Mesothelial cell of epicardium (in vitro differentiated cells): ENCODE measurements around the gene NT5E. TPM values are rescaled to one million over a fixed set of nuclear protein-coding genes. Genes with fewer than 3 reads are reported as not detected.

ENCODE experiments used
- DNase-seq, 2 experiments: peaks; one replicate each; pipeline ENCODE4 v3.0.0; 2021; ENCODE audit warnings: low spot score in 2 of 2; ENCODE audit not compliant: unreplicated experiment in 2 of 2
- H3K27ac Mint-ChIP-seq: 2 replicates; pipeline ENCODE4 v1.8.0; 2021; ENCODE audit warnings: mixed read lengths
- H3K27me3 Mint-ChIP-seq: 2 replicates; pipeline ENCODE4 v1.8.0; 2021; ENCODE audit warnings: low read depth, mixed read lengths
- H3K36me3 Mint-ChIP-seq: 2 replicates; pipeline ENCODE4 v1.8.0; 2021; ENCODE audit warnings: mixed read lengths
- H3K4me1 Mint-ChIP-seq: 2 replicates; pipeline ENCODE4 v1.8.0; 2021; ENCODE audit warnings: mixed read lengths
- H3K4me3 Mint-ChIP-seq: 2 replicates; pipeline ENCODE4 v1.8.0; 2021; ENCODE audit warnings: mild to moderate bottlenecking, moderate library complexity, mixed read lengths
- H3K9me3 Mint-ChIP-seq: 2 replicates; pipeline ENCODE4 v1.8.0; 2021; ENCODE audit warnings: mixed read lengths
- total RNA-seq: library from RNA; stranded (reverse); gene quantifications from 3 replicates; pipeline ENCODE4 v1.2.1, GENCODE V29; 2021
- TF ChIP-seq, protein P1 (sequence below): fragments of 200-600 bp; sonication (generic); IDR thresholded peaks from one replicate; pipeline ENCODE4 v1.5.0; 2021; ENCODE audit warnings: antibody characterized with exemption; ENCODE audit not compliant: unreplicated experiment

The NT5E gene
- total RNA-seq, 1 donor from 2014 or later = 0.25 TPM

DNA sequence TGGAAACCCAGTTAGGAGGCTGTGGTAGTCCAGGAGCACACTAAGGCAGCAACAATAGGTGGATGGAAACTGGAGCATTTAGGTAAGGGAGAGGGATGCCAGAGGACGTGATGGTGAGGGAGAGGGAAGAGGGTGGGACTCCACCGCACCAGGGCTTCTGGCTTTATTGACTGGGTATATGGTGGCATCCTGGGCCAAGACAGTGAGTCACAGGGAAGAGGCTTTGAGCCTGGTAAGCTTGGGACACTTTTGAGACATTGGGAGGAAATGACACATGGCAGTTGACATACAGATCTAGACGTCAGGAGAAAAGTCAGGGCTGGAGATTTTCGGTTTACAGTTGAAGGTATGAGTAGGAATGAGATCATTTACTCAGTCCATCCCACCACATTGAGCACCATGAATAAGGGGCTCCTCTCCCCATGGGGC lies 14.9 kb downstream of the NT5E start:
- no peaks in the 10 kb centered on the region for H3K4me1 Mint-ChIP-seq
- H3K4me3 Mint-ChIP-seq = no peak overlapping the region
- no peaks in the 10 kb centered on the region for H3K9me3 Mint-ChIP-seq
- TF ChIP-seq, protein P1, sequence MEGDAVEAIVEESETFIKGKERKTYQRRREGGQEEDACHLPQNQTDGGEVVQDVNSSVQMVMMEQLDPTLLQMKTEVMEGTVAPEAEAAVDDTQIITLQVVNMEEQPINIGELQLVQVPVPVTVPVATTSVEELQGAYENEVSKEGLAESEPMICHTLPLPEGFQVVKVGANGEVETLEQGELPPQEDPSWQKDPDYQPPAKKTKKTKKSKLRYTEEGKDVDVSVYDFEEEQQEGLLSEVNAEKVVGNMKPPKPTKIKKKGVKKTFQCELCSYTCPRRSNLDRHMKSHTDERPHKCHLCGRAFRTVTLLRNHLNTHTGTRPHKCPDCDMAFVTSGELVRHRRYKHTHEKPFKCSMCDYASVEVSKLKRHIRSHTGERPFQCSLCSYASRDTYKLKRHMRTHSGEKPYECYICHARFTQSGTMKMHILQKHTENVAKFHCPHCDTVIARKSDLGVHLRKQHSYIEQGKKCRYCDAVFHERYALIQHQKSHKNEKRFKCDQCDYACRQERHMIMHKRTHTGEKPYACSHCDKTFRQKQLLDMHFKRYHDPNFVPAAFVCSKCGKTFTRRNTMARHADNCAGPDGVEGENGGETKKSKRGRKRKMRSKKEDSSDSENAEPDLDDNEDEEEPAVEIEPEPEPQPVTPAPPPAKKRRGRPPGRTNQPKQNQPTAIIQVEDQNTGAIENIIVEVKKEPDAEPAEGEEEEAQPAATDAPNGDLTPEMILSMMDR = no peak
- no peak overlapping the region for H3K27ac Mint-ChIP-seq
- no peak for DNase-seq
- H3K27me3 Mint-ChIP-seq = peaks cover 17% of the 10 kb centered on the region
- no peaks in the 10 kb centered on the region for H3K36me3 Mint-ChIP-seq

DNA sequence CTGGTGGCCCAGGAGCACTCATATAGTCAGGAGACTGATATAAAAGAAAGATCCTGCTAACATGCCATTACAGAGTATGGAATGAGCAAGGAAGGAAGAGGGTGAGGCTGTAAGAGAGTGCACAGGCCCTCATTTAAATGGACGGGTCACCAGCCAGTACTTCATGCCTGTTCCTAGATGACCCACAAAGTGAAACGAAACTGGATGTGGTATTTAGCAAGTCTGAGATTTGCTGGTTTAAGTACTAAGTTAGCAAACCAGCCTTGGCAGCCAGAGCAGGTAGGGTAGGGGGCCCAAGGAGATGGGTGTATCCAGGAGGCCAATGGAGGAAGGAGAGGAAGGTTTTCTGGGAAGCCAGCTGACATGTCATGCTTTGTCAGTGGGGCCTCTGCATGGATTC lies 15.9 kb downstream of the NT5E start:
- no peaks in the 10 kb centered on the region for H3K36me3 Mint-ChIP-seq
- peaks cover 17% of the 10 kb centered on the region for H3K27me3 Mint-ChIP-seq
- H3K27ac Mint-ChIP-seq = no peak overlapping the region
- no peak overlapping the region for H3K4me3 Mint-ChIP-seq
- TF ChIP-seq, protein P1 = no peak
- no peak for DNase-seq
- H3K9me3 Mint-ChIP-seq = no peaks in the 10 kb centered on the region
- H3K4me1 Mint-ChIP-seq = no peaks in the 10 kb centered on the region

GRCh38 chr6:85468326-85468725 lies 18.4 kb downstream of the NT5E start:
- no peaks in the 10 kb centered on the region for H3K9me3 Mint-ChIP-seq
- TF ChIP-seq, protein P1 = no peak
- H3K27ac Mint-ChIP-seq = no peak overlapping the region
- peaks cover 4% of the 10 kb centered on the region for H3K27me3 Mint-ChIP-seq
- DNase-seq = no peak
- H3K36me3 Mint-ChIP-seq = no peaks in the 10 kb centered on the region
- H3K4me3 Mint-ChIP-seq = no peak overlapping the region
- H3K4me1 Mint-ChIP-seq = no peaks in the 10 kb centered on the region

- TF ChIP-seq, protein P1 = no peak
- no peaks in the 10 kb centered on the region for H3K9me3 Mint-ChIP-seq
- no peaks in the 10 kb centered on the region for H3K4me1 Mint-ChIP-seq
- no peak for DNase-seq
- no peak overlapping the region for H3K27ac Mint-ChIP-seq
- no peak overlapping the region for H3K4me3 Mint-ChIP-seq
- H3K36me3 Mint-ChIP-seq = no peaks in the 10 kb centered on the region
- H3K27me3 Mint-ChIP-seq = peaks cover 2% of the 10 kb centered on the region
Observed at GRCh38 chr6:85469276-85470022, 19.6 kb downstream of the NT5E start.

DNA sequence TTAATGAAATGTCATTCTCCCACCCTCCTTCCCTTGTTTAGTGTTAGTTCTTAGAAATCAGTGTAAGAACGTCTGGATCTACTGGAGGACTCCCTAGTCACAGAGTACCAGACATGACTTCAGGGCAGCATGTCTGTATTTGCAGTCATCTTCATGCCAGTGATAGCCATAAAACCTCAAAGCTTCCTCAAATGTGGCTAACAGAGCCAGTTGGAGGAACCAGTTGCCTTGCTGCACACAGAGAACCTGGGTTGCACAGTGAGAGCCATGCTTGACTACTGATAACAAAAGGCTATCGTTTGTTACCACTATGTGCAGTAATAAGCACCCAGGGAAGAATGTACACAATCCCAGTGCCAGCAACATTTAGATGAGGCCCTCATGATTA lies 20.1 kb downstream of the NT5E start:
- Mint-ChIP-seq H3K4me1 (no peaks in the 10 kb centered on the region), H3K36me3 (no peaks in the 10 kb centered on the region), H3K4me3 (no peak overlapping the region), H3K27ac (no peak overlapping the region), H3K27me3 (no peaks in the 10 kb centered on the region), H3K9me3 (no peaks in the 10 kb centered on the region)
- no peak for DNase-seq
- TF ChIP-seq, protein P1 = no peak

DNA sequence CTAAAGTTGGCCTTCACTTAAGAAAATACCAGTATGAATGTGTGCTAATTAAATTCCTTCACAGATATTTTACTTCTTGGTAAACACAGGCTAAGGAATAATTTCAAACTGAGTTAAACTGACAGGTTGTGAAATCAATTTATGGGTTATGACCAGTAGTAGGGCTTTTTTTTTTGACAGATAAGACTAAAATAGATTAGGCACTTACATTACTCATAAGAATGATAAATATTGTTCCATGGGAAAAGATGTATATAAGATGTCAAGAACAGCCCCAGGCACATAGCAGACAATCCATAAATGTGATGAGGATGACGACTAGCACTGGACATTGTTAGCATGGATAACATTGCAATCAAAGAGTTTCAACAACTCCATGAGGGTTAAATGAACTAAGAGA lies 22.9 kb downstream of the NT5E start:
- Mint-ChIP-seq H3K9me3 (peaks cover 12% of the 10 kb centered on the region), H3K27ac (no peak overlapping the region), H3K27me3 (peaks cover 1% of the 10 kb centered on the region), H3K4me1 (no peaks in the 10 kb centered on the region), H3K36me3 (peaks cover 1% of the 10 kb centered on the region), H3K4me3 (no peak overlapping the region)
- TF ChIP-seq, protein P1 = no peak
- DNase-seq = no peak
